ENCODE data around the gene MEIOSIN. TPM values are rescaled to one million over a fixed set of nuclear protein-coding genes. Genes with fewer than 3 reads are reported as not detected.
"Not testable (repeated sequence)": the region's sequence is repeated elsewhere in the genome, so short reads cannot be mapped to it uniquely, and the experiment has no call there.

Gene MEIOSIN
- total and polyA plus RNA-seq, 2 of the 4 experiments (the other 2 are of a cell fraction), result not detected

GRCh38 chr19:45720065-45720464 is 13.2 kb upstream of the MEIOSIN start:
- H2BK5ac ChIP-seq (ENCODE audit: low read depth, low read length, poor library complexity, severe bottlenecking); H2AK5ac ChIP-seq (ENCODE audit: low read depth, low read length); POLR2A ChIA-PET (ENCODE audit: unreplicated experiment); H3K4ac ChIP-seq (ENCODE audit: low read depth, low read length); H3K23ac ChIP-seq (ENCODE audit: low read depth, low read length); H3K9ac ChIP-seq (ENCODE audit: low read depth, low read length); H3K9me1 ChIP-seq (ENCODE audit: insufficient read depth, low read length); H3K9me3 ChIP-seq (ENCODE audit: control insufficient read depth, insufficient read depth, low read length); H3K14ac ChIP-seq (replicated peaks; ENCODE audit: low read depth, low read length); ATAC-seq (ENCODE audit: low read depth); H2BK120ac ChIP-seq (ENCODE audit: low read depth, low read length); dilution Hi-C loops (cut with HindIII; ENCODE audit: low sequenced_read_pairs, unreplicated experiment); H3K27ac ChIP-seq (ENCODE audit: insufficient read depth, low read length); in situ Hi-C loops (cut with MboI; ENCODE audit: low sequenced_read_pairs); H2BK20ac ChIP-seq (ENCODE audit: low read depth, low read length); H4K8ac ChIP-seq (ENCODE audit: low read depth in 2 of 2, low read length in 2 of 2); intact Hi-C loops (cut with micrococcal nuclease); H2AK9ac ChIP-seq (replicated peaks; ENCODE audit: low read depth, low read length, poor library complexity); H2AFZ ChIP-seq (replicated peaks; ENCODE audit: low read length, poor library complexity); H3K4me3 ChIP-seq (ENCODE audit: insufficient read depth, low read depth, low read length); H3K27me3 ChIP-seq (ENCODE audit: control insufficient read depth, insufficient read depth, low read length); H2BK15ac ChIP-seq (ENCODE audit: low read depth, low read length); H4K91ac ChIP-seq (ENCODE audit: insufficient read depth, low read depth, low read length); H4K5ac ChIP-seq (ENCODE audit: low read depth, low read length); H4K20me1 ChIP-seq (ENCODE audit: insufficient read depth, low read length); CTCF ChIA-PET; H3K4me2 ChIP-seq (ENCODE audit: low read depth, low read length); H3K56ac ChIP-seq (ENCODE audit: extremely low read depth, insufficient read depth, low read length); DNase-seq; H3K18ac ChIP-seq (ENCODE audit: low read depth, low read length); BruUV-seq (replicated peaks): not testable (repeated sequence)
- Histone ChIP-seq H3K36me3 (ENCODE audit: control insufficient read depth, insufficient read depth, low read length) (peaks cover 10% of the 10 kb centered on the region; the same call in 1 of the 2 replicates), H3K79me1 (ENCODE audit: low read depth in 1 of 2, low read length in 2 of 2) (peaks cover 30 to 80% of the 10 kb centered on the region in 2 experiments), H3K4me1 (ENCODE audit: control insufficient read depth, insufficient read depth, low read length) (peaks cover 15% of the 10 kb centered on the region)
- WGBS, 2 experiments (ENCODE audit: extremely low coverage in 2 of 2, insufficient read length in 1 of 2), result 97% methylated on average over 5 of the region's 11 CpGs; no CpG with 5 or more reads in 1 of the 2 experiments
